ENCODE measurements around the gene PRKAR2A. TPM values are rescaled to one million over a fixed set of nuclear protein-coding genes. Genes with fewer than 3 reads are reported as not detected.

The PRKAR2A gene
- total RNA-seq, 4 donors from 2014 or later = 28.4 to 35.1 (median 32.0) TPM

Other genes starting within 250 kb of the PRKAR2A start
- 100 to 1,000 TPM; 207 to 282 (median 254) TPM for gene UQCRC1, start 238.2 kb downstream of the PRKAR2A start, total RNA-seq
- gene TMEM89, start 226.1 kb downstream of the PRKAR2A start, total RNA-seq = not detected
- gene SLC26A6, start 212.4 kb downstream of the PRKAR2A start, total RNA-seq = 10 to 100 TPM in 3 of 4 donors, 1 to 10 TPM in 1; 9.9 to 17.8 (median 14.6) TPM
- gene CELSR3, start 185.0 kb downstream of the PRKAR2A start, total RNA-seq = 1 to 10 TPM in 2 of 4 donors, under 1 TPM in 2; 0.48 to 2.2 (median 1.1) TPM
- gene NCKIPSD, start 162.0 kb downstream of the PRKAR2A start, total RNA-seq = 10 to 100 TPM; 18.9 to 60.2 (median 39.9) TPM
- 10 to 100 TPM; 35.8 to 77.9 (median 73.3) TPM for gene IP6K2, start 130.7 kb downstream of the PRKAR2A start, total RNA-seq
- gene SLC25A20, start 51.0 kb upstream of the PRKAR2A start, total RNA-seq = 10 to 100 TPM; 34.0 to 57.8 (median 40.6) TPM
- gene ARIH2, start 71.0 kb upstream of the PRKAR2A start, total RNA-seq = 100 to 1,000 TPM in 2 of 4 donors, 10 to 100 TPM in 2; 80.4 to 122 (median 97.8) TPM
- 10 to 100 TPM; 25.7 to 43.1 (median 28.2) TPM for gene P4HTM, start 142.4 kb upstream of the PRKAR2A start, total RNA-seq
- gene WDR6, start 159.5 kb upstream of the PRKAR2A start, total RNA-seq = 100 to 1,000 TPM in 1 of 4 donors, 10 to 100 TPM in 3; 69.2 to 121 (median 81.5) TPM
- gene DALRD3, start 170.7 kb upstream of the PRKAR2A start, total RNA-seq = 10 to 100 TPM; 15.3 to 36.9 (median 30.9) TPM
- 100 to 1,000 TPM; 108 to 175 (median 140) TPM for gene NDUFAF3, start 174.2 kb upstream of the PRKAR2A start, total RNA-seq
- gene IMPDH2, start 181.5 kb upstream of the PRKAR2A start, total RNA-seq = 100 to 1,000 TPM; 125 to 149 (median 138) TPM
- 10 to 100 TPM; 53.2 to 71.2 (median 61.9) TPM for gene QRICH1, start 246.2 kb upstream of the PRKAR2A start, total RNA-seq